ENCODE data around the gene LETM1.

LETM1 gene

DNA sequence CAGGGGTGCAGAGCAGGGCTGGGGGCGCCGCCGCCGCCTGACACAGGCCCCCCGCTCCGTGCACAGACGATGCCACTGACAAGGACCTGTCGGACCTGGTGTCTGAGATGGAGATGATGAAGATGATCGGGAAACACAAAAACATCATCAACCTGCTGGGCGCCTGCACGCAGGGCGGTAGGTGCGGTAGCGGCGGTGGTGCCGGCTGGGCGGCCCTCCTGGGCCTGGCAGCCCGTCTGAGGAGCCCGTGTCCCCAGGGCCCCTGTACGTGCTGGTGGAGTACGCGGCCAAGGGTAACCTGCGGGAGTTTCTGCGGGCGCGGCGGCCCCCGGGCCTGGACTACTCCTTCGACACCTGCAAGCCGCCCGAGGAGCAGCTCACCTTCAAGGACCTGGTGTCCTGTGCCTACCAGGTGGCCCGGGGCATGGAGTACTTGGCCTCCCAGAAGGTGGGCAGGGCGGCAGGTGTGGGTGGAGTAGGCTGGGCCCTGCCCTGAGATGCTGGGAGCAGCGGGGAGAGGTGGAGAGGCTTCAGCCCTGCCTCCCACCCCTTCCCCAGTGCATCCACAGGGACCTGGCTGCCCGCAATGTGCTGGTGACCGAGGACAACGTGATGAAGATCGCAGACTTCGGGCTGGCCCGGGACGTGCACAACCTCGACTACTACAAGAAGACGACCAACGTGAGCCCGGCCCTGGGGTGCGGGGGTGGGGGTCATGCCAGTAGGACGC lies 50.3 kb downstream of the LETM1 start:
- no peak for DNase-seq

DNA sequence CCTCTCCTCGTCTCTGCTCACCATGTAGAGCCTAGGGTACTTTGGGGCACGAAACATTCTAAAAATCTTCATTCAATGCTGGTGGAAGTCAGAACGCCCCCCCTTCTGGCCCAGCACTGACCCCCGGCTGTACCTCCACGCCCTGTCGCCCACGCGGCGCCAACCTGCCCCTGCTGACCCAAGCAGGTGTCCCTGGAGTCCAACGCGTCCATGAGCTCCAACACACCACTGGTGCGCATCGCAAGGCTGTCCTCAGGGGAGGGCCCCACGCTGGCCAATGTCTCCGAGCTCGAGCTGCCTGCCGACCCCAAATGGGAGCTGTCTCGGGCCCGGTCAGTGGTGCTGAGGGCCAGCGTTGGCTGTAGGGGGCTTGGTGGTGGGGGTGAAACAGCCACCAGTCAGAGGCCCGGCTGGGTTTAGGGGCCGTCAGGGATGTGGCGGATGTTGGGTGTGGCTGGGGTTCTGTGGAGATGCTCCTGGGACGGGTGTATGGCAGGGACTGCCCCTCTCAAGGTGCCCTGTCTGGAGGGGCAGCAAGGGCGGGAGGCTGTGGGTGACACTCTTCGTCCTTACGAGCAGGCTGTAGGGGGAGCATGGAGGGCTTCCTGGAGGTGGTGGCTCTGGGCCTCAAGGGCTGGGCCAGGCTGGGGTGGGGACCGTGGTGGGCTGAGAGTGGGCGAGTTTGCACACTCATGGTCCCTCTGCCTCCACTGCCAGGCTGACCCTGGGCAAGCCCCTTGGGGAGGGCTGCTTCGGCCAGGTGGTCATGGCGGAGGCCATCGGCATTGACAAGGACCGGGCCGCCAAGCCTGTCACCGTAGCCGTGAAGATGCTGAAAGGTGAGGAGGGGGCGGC lies 51.1 kb downstream of the LETM1 start:
- DNase-seq: no peak

DNA sequence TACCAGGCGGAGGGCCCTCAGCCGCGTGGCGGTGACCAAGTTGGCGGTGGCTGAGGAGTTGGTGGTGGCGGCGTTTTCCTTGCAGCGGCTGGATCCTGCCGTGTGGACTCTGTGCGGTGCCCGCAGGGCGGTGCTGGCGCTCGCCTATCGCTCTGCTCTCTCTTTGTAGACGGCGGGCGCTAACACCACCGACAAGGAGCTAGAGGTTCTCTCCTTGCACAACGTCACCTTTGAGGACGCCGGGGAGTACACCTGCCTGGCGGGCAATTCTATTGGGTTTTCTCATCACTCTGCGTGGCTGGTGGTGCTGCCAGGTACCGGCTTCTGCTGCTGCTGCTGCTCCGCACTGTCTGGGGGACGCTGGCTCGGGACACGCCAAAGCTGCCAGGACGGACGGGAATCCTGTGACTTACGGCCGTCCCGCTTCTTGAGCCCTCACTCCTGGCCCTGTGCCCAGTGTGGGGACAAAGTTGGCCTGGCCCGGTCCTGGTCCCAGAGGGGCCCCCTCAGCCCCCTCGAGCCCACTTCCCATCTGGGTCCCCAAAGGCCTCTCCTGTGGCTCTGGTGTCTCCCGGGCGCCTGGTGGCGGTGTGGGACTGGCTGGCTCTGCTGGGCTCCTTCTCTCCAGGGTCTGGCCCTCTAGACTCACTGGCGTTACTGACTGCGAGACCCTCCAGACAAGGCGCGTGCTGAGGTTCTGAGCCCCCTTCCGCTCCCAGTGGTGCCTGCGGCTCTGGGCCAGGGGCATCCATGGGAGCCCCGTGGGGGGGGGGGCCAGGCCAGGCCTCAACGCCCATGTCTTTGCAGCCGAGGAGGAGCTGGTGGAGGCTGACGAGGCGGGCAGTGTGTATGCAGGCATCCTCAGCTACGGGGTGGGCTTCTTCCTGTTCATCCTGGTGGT lies 52.2 kb downstream of the LETM1 start:
- no peak for DNase-seq

DNA sequence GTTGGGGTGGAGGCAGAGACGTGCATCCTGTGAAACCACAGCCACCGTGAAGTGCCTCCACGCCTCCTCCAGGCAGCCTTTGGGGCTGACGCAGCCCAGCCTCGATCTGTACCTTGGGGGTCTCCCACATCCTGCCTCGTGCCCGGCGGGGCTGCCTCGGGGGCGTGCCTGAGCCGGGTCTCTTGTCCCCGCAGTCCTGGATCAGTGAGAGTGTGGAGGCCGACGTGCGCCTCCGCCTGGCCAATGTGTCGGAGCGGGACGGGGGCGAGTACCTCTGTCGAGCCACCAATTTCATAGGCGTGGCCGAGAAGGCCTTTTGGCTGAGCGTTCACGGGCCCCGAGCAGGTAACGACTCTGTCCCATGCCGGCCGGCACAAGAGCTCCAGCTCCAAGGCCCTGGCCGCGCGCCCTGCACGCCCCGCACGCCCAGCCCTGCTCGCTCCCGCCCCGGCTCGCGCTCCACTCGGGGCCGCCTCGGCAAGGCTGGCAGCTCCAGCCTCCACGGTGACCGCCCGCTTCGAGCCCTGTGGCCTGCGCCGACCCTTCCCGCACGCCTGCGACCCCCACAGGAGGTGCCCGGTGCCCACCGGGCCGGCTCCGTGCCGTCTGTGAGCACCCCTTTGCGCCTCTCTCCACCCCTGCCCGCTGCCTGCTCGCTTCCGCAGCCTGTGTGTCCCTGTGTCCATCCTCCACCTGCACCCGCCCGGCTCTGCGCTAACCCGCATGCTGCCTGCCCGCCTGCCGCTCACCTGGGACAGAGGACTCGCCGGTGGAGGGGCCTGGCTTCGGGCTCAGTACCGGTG lies 53.0 kb downstream of the LETM1 start:
- DNase-seq: no peak

DNA sequence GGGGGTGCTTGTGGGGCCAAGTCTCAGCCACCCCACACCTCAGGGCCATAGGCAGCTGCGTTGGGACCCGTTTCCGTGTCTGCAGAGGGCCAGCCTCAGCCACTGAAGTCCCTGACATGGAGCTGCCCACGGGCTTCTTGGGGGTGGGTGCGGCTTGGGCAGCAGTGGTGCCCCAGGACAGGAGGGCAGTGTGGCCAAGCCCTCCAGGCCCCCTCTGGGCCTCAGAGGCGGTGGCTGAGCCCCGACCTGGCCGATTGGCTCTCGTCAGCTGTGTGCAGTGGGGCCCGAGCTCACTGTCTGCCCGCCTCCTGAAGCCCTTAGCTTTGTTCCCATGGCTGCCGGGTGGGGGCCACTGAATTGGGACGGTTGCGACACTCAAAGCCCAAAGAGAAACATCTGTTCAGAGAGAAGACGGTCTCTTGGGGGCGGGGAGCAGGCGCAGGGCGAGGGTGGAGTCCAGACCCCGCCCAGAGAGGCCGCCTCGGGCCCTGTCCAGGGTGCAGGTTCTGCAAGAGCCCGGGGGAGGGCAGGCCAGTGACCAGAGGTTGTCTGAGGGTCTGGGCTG lies 53.7 kb downstream of the LETM1 start:
- no peak for DNase-seq

DNA sequence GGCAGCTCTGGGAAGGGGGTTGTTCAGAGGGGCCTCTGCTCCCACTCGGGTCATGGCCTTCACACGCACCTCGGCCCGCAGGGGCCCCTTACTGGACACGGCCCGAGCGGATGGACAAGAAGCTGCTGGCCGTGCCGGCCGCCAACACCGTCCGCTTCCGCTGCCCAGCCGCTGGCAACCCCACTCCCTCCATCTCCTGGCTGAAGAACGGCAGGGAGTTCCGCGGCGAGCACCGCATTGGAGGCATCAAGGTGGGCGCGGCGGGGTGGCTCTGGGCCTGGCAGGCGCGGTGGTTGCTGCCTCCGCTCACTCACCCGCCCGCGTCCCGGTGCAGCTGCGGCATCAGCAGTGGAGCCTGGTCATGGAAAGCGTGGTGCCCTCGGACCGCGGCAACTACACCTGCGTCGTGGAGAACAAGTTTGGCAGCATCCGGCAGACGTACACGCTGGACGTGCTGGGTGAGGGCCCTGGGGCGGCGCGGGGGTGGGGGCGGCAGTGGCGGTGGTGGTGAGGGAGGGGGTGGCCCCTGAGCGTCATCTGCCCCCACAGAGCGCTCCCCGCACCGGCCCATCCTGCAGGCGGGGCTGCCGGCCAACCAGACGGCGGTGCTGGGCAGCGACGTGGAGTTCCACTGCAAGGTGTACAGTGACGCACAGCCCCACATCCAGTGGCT lies 54.5 kb downstream of the LETM1 start:
- no peak for DNase-seq

DNA sequence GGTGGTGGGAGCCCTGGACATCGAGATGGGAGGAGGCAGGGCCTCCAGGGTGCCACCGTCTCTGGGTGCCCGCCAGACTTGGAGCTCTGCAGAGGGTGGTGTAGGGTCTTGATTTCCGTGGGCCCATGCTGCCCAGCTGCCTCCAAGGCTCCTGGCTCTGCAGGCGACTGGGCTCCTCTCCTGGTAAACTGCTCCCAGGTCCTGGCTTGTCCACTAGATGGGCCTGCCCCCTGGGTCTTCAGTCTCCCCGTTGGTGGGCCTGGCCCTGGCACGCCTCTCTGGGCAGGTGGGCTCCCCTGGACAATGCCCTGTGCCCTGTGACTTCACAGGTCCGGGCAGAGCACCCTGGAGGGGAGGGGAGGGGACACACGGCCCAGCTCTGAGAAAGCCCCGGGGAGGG lies 55.2 kb downstream of the LETM1 start:
- no peak for DNase-seq

DNA sequence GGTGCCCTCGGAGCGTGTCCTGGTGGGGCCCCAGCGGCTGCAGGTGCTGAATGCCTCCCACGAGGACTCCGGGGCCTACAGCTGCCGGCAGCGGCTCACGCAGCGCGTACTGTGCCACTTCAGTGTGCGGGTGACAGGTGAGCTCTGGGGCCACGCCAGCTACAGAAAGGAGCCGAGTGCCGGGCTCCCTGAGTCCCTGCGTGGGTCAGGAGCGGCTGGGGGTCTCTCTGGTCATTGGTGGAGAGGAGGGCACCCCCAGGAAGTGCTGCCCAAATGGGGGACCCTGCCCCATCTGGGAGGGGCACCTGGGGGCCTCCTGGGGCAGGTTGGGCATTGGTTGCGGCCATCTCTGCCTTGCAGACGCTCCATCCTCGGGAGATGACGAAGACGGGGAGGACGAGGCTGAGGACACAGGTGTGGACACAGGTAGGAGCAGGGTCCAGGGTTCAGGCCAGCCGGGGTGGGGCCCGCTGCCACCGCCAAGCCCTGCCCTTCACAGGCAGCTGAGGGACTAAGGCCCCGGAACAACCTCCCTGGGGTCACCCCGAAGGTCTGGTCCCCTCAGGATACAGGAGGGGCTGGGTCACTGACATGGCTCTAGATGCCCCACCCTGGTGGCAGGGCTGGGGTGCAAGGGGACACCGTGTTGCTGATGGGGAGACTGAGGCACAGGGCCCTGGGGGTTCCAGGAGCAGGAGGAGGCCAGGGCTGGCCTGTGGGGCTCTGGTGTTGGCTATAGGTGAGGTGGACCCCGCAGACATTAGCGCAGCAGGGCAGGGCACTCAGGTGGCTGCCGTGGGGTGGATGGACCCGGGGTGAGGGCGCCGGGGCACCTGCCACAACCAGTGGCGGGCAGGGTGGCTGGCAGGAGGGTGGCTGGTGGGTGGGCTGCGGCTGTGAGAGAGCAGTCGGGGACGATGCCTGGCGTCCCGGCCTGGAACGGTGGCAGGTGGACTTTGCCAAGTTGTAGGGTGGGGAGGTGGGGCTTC lies 56.3 kb downstream of the LETM1 start:
- no peak for DNase-seq

DNA sequence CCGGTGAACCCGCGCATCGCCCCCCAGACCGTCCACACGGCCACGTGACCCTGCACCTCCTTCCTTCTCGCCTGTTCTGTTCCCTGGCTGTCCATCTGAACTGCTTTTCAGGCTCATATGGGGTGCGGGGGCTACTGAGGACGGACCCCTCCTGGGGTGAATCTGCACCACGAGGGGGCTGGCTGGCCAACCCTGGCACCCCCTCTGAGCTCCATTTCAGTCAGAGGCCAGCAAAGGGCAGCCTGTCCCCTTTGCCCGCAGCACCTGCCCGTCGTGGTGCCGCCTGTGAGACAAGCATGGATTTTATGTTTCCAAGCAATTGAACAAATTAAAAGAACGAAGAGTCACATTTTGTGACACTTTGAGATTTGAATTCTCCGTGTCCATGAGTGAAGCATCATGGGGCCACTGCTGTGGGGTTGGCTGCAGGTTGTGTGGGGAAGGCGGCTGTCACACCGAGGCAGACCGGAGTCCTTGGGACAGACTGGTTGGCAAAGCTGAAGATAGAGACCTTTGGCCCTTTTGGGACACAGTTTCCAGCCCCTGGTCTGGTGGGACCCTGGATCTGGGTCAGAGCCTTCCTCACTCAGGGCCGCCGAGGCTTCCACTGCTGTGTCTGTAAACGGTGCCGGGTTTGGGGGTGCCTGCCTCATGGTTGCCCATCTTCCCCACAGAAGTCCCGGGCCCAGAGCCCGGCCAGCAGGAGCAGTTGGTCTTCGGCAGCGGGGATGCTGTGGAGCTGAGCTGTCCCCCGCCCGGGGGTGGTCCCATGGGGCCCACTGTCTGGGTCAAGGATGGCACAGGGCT lies 57.2 kb downstream of the LETM1 start:
- DNase-seq: no peak

DNA sequence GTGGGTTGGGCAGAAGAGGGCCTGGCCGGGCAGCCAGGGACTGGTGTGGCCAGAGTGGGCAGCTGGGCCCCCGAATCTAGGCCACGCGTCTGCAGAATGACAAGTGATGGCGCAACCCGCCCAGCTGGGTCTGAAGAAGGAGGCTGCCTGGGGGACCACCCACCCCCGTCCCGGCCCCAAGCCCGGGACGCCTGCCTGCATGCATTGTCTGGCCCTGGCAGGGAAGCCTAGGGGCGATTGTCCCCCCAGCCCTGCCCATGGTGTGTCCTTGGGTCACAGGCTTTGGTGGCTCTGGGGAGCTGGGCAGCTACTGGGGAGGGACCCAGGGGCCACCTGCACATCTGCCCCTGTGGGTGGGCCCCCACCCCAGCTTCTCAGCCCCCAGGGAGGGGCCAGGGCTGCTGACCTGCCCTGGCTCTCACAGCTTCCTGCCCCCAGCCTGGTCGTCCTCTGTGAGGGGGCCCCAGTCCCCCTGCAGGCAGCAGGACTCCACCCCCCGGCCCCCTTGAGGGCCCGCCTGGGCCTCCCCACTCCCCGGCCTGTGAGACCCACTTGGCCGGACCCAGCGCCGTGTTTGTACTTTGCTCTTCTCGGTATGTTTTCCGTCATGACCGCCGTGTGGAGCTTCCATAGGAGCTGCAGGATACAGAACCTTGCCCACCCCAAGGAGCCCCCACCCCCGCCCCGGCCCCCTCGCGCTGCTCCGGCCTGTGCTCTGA lies 57.9 kb downstream of the LETM1 start:
- no peak for DNase-seq

DNA sequence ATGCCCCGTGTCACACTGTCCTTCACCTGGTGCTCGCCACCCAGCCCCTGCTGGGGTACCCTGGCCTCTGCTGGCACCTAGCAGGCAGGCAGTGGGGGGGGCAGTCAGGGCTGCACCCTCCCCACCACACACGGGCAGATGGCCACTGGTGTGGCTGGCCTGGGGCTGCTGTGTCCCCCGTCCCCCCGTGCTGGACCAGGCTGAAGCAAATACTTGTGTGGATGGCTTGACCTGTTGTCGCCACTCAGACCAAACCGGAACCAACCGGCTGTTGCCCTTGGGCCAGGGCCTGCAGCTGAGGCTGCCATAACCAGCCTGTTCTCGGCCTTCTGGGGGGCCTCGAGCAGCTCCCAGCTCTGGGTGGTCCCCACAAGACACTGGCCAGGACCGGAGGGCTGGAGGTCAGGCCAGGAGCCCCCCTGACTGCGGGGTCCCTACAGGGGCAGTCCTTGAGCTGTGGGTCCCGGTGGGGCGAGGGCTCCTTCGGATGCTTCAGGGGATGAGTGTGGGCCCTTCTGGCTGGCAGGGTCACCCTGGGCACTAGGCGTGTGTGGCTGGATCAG lies 58.6 kb downstream of the LETM1 start:
- no peak for DNase-seq

DNA sequence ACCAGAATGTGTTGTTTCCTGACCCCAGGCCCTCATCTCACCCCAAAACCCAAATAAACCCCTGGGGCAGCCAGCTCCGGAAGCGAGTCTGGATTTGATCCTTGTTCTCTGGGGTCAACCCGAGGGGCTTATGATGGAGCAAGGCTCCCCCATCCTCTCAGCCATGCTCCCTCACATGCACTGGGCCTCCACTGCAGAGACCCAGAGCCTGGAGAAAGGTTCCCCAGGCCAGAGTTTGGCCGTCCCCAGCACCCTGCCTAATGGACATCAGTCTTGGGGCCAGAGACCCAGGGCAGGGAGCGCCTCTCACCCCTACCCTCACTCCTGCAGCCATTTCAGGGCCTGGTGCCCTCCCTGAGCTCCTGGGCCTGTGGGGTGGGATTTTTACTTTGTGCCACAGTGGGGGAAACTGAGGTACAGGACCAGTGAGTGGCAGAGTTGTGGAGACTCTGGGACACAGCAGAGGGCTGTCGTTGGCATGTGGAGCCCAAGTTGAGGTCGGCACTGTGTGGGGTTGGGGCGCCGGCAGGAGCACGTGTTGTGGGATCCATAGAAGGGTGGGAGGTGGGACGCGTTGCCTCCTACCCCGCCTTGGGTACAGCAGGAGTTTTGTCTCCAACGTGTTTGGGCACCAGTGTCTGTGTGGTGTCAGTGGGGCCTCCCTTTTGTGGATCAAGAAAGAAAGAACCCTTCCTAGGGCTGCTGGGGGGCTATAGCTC lies 59.3 kb downstream of the LETM1 start:
- DNase-seq: no peak

DNA sequence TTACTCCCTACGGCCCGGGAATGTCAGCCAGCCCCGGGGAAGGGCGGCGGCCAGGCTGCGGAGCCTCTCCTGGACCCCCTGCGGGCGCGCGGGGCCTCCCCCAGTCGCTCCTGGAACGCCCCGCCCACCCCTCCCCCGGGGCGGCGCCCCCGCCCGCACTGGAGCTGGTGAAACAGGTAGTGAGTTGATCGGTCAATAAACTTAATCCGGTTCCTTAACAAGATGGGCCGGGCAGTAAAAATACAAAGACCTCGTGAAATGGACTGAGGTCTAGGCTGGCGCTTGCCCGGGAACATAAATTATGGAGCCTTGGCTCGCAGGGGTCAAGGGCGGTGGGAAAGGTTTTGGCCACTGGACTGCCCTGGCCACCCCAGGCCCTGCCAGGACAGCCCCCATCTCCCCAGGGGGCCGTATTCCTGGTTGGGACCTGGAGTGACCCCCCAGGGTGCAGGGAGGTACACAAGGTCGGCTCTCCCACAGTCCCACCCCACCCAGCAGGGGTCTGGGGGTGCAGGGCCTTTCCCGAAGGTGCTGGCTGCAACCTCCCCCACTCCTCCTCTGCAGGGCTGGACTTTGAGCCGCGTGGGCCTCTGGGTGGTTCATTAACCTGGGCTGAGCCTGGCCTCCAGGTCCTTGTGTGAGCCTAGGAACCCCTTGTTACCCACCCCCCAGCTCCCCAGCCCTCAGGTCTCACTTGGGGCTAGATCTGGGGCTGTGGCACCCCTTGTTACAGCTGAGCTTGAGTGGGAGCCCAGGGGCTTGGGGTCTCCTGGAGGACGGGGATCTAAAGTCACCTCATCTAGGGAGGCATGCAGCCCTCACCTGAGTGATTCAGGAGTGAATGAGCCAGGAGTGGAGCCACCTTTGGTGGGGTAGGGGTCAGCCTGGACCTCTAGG lies 60.4 kb downstream of the LETM1 start:
- DNase-seq: no peak

DNA sequence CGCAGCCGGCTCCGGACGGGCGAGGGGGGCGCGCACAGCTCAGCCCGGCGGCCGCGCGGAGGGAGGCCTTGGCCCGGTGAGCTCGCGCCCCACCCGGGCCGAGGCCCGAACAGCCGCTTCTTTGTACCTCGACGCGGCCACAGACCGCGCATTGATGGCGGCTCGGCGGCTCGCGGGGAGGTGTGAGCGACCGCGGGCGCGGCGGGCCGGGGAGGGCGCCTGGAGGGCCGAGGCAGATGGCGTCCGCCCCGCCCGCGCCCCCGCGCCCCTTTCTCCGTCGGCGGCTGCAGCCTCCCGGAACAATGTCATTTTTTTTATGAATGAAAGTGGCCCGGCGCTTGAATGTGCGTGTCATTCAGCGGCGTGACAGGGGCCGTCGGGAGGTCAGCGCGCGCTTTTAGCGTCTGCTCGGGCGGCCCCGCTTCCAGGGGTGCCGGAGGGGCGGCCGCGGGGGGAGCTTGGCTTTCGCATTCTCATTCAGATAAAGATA lies 61.1 kb downstream of the LETM1 start:
- DNase-seq: no peak

DNA sequence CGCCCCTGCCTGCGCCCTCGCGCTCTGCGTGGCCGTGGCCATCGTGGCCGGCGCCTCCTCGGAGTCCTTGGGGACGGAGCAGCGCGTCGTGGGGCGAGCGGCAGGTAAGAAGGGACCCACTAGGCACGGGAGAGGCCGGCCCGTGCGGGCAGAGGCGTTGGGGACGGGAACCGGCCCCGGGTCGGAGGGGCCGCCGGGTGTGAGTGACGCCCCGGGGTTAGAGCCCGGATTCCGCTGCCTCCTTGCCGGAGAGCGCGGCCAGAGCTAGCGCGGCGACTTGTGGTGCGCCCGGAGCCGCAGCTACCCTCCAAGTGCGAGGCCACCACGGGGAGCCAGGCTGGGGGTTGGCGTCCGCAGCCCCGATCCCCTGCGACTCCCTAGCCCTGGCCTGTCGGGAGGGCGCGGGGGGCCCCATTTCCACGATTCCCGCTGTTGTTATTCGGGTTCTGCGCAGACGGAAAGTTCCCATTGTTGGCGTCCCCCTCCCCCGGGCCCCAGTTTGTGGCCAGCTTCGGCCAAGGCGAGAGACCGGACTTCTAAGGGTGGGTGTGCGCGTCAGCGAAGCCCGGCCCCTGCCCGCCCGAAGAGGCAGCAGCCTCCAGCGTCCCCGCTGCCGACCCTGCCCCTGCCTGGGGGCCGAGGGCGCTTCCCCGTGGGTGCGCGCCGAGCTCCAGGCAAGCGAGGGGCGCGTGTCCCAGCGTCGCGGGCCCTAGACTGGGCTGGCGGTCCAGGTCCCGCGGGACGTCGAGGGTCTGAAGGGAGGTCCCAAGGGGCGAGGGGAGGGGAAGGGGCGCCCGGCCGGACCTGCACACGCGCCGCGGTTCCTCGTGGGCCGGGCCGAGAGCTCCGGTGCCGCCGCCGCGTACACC lies 61.8 kb downstream of the LETM1 start:
- no peak for DNase-seq

All from activated CD4-positive, alpha-beta T cell treated with anti-CD3 and anti-CD28 coated beads, Interleukin-2, amount 50 U/mL, for 1 hour (primary cell).